IPS-NIHi11 (cell line): ENCODE measurements around the gene POU1F1.
"Not testable (repeated sequence)": the region's sequence is repeated elsewhere in the genome, so short reads cannot be mapped to it uniquely, and the experiment has no call there.

Experiments used
- DNase-seq: peaks from one replicate; pipeline ENCODE4 v3.0.0; 2012; ENCODE audit warnings: mixed read lengths, low spot score

Gene POU1F1, protein sequence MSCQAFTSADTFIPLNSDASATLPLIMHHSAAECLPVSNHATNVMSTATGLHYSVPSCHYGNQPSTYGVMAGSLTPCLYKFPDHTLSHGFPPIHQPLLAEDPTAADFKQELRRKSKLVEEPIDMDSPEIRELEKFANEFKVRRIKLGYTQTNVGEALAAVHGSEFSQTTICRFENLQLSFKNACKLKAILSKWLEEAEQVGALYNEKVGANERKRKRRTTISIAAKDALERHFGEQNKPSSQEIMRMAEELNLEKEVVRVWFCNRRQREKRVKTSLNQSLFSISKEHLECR

DNA sequence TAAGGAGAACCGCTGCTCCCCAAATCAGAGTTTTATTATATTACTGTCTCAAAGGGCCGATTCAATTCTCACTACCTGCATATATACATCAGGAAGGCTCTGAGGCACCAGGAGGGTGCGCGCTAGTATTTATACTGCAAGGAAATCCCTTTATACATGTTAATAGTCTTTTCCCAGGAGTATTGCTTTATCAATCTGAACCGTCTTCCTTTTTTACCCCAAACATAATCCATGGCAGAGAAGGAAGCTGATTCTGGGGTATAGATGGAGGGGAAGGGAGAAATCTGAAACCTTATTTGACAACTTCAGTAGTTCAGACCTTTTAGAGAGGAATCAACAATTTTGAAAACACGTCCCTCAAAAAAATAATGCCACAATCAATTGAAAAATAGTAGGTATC is at the start of gene POU1F1:
POU1F1 (minus strand) TSS at position 101 of the 400 bp plus-strand sequence. CDS start 122 bp downstream, outside the sequence.
- DNase-seq: no peak

DNA sequence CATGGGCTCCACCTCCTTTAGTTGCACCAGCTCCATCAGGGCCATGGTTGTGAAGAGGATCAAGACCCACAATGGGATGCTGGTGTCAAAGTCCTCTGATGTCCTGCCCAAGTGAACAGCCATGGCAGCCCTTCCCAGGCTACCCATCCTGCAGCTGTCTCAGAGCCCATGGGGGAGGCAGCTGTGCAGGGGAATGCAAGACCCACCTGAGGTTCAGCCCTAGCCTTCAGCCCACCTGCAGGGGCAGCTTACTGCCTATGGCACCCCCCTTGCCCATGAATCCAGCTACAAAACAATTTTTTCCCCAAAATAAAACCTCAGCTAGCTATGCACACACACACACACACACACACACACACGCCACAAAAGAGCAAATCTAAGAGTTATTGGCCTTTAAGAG is 48.2 kb upstream of the POU1F1 start:
- DNase-seq: no peak

DNA sequence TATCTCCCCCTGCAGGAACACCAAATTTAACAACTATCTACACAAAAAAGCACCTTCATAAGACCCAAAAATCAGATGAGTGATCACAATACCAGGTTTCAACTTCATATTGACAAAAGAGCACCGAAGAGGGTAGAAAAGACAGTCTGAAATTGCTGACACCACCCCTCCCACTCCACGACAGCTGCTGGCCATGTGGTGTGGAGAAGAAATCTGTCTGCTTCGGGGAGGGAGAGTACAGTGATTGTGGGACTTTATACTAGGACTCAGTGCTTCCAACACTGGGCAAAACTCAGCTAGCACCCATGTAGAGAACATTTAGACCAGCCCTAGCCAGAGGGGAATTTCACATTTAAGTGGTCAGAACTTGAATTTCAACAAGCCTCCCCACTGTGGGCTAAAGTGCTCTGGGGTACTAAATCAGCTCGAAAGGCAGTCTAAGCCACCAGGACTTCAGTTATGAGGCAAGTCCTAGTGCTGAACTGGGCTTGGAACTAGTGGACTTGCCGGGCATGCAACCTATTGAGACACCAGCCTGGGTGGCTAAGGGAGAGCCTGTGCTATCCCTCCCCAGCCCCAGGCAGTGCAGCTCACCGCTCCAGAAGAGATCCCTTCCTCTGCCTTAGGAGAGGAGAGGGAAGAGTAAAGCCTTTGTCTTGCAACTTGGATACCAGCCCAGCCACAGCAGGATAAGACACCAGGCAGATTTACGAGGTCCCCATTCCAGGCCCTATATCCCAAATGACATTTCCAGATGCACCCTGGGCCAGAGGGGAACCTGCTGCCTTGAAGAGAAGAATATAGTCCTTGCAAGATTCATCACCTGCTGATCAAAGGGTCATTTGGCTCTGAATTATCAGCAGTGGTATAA is 44.6 kb upstream of the POU1F1 start:
- no peak for DNase-seq

DNA sequence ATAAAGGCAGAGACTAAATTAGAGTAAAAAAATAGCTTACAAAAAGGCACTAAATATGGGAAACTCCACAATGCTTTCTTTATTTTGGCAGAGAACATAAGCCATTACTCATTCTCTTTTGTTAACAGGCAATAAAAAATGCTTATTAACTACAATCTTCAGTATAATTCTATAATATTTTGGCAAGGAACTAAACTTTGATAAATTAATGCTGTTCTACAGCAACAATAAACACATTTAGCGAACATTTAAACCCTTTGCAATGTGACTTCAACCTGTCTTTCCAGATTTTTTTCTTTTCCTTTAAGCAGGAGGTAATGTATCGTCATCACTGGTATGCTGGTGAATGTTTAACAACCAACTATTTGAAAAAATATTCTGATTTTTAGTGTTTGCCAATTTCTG is 42.2 kb upstream of the POU1F1 start:
- no peak for DNase-seq

DNA sequence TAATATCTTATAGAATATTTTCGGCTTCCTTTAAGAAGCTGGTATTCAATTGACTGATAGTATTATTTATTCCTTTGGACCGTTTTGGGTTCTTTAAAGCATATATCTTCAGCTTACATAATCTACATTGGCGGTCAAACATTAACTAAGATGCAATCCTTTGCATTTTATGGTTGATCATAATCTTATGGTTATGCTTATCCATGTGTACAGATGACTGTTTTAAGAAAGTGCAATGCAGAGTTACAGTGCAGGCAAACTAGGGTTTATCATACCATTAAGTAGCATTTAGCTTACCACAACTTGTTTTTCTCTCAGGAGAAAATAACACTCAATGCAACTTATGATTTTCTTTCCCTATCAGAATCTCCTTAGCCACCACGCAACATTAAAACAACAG is 41.4 kb upstream of the POU1F1 start:
- DNase-seq: no peak

DNA sequence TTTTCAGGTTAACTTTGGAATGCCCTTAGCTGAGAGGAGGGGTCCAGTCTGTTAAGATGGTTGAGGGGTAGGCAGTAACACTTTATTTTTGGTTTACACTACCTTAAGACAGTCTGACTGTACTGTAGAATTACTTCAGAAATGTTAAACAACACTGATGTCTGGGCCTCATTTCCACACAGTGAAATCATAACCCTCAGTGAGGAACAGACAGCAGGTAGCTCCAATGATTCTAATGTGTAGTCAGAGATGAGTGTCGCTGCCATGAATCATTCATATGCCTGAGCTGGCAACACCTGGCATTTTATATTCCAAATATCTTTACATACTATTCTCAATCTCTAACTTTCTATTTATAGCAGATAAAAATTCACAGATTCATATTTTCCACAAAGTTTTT is 37.3 kb upstream of the POU1F1 start:
- no peak for DNase-seq

DNA sequence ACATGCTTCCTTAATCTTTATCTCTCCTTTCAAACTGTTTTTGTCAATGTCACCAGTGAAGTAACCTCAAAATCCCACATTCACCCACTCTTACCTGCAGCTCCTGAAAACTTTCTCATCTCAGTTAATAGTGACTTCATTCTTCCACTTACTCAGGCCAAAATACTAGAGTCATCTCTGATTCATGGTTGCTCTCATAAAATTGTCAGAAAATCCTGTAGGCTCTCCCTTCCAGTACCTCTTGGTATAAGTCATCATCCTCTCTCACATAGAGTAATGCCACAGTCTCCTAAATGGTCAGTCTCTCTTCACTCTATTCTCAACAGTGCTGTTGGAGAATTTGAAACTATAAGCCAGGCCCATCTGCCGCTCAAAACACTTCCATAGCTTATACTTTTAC is 34.9 kb upstream of the POU1F1 start:
- DNase-seq: no peak

DNA sequence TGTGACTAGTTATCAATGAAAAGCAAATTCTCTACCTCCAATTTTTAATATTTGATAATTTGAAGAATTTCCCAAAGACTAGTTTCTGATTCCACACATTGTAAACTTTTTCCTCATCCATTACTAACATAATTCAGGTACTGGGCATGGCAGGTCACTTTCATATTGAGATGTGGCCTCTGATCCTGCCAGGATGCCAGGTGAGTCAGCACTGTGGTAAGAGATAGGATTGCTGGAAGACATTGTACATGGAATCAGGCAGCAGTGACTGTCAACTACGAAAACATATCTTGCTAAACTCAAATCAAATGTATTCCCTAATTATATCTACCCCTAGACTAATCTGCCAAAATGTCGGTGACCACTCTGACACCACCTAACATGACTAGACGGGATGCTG is 33.2 kb upstream of the POU1F1 start:
- no peak for DNase-seq

DNA sequence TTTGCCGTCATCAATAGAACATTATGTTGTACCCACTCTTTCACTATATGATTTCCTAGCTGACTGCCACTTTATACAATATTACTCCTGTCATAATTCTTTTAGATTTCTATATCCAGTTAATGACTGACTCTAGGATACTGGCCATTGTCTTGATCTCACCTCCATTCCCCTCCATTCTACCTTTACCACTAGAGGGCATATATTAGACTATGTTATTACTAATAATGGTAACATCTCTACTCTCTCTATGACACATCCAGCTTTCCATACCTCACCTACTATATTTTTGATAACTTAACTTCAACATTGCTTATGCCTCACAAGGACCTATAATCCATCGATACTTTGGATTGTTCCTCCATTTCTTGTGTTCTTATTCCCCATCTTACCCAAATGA is 31.4 kb upstream of the POU1F1 start:
- DNase-seq: no peak

DNA sequence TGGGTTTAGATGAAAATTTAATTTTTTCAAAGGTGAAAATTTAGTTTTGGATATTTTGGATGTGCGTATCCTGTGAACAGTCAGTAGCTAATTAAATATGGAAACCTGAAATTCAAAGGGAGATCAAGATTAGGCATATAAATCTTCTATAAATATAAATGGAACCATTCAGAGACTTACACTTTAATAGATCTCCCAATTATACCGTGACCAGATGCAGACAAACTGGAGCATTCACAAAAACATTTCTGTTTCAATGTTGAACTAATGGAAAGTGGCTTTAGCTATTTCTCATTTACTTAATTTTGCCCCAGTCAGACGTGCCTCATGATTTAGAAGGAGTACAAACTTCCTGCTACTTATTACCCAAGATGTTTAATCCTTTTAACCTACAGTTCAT is 29.1 kb upstream of the POU1F1 start:
- DNase-seq: no peak

DNA sequence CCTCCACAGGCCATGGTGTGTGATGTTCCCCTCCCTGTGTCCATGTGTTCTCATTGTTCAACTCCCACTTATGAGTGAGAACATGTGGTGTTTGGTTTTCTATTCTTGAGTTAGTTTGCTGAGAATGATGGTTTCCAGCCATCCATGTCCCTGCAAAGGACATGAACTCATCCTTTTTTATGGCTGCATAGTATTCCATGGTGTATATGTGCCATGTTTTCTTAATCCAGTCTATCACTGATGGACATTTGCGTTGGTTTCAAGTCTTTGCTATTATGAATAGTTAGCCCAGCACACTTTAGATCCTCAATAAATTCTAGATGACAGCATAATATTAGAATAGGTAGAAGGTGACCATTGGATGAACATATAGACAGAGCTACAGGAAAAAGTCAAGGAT is 28.6 kb upstream of the POU1F1 start:
- DNase-seq: not testable (repeated sequence)

DNA sequence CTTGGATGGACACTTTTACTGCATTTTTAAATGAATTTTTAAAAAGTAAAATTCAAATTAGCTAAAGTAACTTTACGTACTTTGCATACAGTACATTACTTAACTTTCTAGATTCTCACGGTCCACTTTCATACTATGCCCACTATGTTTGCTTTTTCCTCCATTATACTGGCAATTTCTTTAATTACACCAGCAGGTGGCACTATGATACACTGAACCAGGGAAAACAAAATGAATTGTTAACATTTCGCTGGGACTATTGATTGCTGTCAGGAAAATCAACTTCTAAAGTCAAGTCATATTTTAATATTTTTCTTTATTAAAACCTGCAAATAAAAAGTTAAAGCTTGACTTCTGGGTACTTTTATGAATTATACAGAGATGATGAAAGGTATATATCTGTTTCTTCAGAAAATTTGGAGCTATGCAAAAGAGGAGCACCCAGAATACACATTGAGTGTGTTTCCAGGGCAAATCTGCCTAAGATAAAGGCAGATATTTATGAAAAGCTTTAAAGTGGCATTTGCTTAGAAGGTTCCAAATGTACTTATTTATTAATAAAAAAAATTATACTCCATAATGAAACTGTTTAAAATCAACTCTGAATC is 21.8 kb upstream of the POU1F1 start:
- peak; percentile 41 for DNase-seq

DNA sequence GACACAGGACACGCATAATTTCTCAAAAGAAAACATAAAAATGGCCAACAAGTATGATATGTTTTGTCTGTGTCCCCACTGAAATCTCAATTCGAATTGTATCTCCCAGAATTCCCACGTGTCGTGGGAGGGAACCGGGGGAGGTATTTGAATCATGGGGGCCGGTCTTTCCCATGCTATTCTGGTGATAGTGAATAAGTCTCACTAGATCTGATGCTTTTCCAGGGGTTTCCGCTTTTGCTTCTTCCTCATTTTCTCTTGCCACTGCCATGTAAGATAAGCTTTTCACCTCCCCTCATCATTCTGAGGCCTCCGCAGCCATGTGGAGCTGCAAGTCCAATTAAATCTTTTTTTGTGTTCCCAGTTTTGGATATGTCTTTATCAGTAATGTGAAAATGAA is 12.1 kb upstream of the POU1F1 start:
- no peak for DNase-seq

DNA sequence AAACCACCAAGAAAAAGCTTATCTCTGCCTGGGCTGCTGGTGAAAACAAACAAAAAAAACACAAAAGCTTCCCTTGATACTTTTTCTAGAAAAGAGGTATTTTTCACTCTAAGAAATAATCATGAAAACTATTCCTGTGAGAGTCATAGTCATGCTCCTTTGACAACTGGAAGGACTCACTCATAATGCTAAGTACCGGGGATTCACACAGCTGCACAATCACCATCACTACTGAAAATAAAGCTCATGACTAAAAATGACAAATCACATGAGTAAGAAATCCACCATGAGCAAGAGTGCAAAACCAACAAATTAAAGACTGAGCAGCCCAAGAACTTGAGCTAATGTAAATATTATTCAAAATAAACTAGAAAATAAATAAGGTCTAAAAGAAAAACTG is 10.6 kb upstream of the POU1F1 start:
- DNase-seq: no peak

DNA sequence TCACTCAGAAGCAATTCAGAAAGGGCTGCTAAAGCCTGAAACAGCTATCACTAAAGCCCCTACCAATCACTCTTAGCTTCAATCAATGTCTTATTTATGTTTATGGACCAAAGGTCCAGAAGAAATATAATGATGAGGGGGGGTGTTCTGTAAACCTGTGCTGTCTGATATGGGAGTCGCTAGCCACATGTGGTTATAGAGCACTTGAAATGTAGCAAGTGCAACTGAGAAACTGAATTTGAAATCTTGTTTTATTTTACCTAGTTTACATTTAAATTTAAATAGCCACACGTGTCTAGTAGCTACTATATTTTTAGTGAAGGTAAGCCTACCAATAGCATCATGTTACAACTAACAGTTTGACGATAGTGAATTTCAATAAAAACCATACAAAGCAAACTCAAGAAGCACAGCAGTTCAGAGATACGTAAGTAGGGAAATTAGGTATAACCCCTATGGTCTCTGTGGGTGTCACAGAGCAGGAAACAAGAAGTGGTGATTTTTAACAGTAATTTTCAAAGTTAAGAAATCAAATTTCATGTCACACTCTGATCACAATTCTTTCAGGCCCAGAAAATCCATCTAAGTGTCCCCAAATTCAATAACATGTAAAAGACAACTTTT is 3.6 kb downstream of the POU1F1 start:
- no peak for DNase-seq

DNA sequence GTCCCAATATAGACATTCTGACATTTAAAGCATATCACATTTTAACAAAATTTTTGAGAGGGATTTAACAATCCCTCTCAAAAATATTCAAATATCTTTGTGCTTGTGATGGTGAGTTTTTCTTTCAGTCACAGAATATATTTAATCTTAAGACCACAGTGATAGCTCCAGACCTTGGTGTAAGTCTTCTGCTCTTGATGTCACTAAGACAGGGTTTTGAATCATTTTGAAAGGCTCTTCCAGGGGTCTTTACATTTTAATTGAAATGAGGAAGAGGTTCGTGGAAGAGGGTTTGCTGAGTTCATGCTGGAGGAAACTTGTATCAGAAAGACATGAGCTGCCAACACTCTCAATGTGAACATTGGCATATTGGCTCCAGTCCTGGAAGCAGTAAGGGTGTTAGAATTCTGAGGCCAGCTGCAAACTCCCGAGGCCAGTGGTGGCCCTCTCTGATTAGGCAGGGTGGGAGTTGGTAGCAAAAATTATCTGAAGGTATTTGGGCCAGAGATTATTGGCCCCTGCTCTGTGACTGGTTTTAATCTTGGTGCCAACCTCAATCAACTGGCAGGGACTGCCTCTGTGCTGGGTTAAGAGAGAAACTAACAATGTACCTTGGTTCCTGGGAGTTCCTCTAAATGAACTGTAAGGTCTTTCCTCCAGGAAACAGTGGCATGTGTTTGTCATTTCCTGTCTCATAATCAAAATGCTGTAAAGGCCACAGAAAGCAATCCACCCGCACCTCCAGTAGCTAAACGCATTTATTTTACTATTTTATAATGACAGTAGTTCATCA is 5.3 kb downstream of the POU1F1 start:
- DNase-seq: no peak

DNA sequence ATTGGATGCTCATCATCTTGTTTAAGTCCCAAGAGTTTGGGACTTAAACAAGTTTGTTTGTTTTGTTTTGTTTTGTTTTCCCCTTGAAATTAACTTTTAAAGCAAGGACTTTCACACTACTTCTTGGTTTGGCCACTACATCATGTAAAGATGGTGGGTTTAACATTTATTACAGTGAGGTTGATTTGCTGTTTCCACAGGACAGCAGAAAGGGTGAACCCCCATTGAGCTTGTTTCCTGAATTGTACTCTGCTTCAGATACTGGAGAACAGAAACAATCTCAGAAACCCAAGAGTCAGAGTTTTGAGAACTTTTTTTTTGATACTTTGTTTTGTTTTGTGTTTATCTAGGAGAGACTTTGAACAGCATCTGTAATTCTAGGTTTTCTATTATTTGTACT is 6.7 kb downstream of the POU1F1 start:
- no peak for DNase-seq

DNA sequence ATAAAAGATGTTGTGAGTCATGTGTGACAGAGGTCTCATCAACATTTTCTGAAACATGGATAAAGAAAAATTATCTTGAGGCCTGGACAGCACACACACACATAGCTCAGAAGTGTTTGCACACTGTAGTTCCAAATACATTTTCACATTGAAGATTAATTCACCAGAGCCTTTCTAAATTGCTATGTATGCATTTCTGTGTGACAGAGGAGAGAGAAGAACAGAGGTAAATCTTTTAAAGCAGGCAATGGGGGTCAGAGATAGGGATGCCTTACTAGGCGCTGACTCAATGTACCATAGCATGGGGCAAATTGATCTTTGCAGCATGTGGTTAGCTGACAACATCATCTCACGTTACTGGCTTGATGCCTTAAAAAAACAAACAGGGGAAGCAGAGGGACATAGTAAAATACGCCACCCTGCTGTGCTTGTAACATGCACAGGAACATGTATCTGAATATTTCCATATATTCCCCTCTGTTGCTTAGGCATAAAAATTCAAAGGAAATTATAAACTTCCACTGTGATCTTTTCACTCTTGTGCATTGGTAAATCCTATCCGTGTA is 7.7 kb downstream of the POU1F1 start:
- no peak for DNase-seq

DNA sequence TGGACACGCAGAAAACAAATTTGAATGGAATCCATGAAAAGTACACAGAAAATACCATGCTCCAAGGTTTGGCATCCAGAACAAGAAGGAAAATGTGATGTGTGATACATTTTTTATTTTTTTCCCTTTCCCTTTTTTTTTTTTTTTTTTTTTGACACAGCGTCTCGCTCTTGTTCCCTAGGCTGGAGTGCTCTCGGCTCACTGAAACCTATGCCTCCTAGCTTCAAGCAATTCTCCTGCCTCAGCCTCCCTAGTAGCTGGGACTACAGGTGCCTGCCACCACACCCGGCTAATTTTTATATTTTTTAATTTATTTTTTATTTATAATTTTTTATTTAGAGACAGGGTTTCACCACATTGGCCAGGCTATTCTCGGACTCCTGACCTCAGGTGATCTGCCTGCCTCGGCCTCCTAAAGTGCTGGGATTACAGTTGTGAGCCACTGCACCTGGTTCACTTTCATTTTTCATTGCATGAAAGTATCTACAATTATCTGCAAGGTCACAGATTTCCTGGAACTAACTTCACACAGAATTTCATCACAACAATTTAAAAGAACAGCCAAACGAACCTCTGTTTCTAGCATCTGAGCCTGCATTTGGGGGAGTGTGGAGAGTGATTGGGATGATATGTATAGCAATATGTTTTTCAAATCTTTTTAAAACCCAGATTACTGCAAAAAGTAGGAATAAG is 8.3 kb downstream of the POU1F1 start:
- no peak for DNase-seq

DNA sequence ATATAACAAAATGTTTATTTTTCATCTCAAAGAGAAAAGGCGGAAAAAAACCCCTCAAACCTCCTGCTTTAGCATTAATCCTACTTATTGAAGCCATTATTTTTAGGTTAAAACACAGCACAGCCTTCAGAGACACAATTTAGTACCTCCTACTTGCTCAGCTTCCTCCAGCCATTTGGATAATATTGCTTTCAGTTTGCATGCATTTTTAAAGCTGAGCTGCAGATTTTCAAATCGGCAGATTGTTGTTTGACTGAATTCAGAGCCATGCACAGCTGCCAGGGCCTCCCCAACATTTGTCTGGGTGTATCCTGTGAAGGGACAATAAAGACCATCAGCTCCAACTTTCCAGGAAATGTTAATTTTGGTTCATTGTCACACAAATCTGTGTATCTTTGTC is 14.5 kb downstream of the POU1F1 start:
- DNase-seq: no peak

DNA sequence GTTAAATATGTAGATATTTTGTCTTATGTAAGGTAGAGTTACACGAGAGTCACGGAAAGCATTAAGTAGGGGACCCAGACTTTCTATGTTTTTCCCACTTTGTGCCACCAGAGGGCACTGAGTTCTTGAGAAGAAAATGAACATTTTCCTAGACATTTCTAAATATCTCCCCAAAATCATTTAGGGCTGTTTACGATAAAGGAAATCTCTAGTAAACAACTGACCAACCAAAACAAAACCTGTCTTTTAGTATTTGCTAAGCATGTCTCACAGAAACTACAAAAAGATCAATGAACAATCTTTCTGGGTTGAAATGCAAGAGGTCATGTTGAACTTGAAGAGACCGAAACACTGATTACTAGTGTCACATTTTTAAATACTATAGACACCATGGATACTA is 16.1 kb downstream of the POU1F1 start:
- peak; percentile 23 for DNase-seq
